UCSD-AML1 (cell line): ENCODE measurements around the gene TBC1D2B.
A peak's percentile ranks its signal among the peaks of the same experiment; 100 is the strongest.

Experiments used
- DNase-seq: peaks from one replicate; lab custom pipeline; 2025; ENCODE audit not compliant: unreplicated experiment; lab: John Stamatoyannopoulos, UW

TBC1D2B gene

GRCh38 chr15:78073046-78073787 is 4.3 kb downstream of the TBC1D2B start:
- no peak for DNase-seq

- DNase-seq = no peak
These were observed 5.2 kb downstream of the TBC1D2B start for GRCh38 chr15:78072080-78072892.

GRCh38 chr15:78071383-78071782 is 6.1 kb downstream of the TBC1D2B start:
- no peak for DNase-seq

- peak; percentile 59 for DNase-seq
These were observed 7.3 kb downstream of the TBC1D2B start for GRCh38 chr15:78070049-78070700.

GRCh38 chr15:78069462-78070029 is 8.0 kb downstream of the TBC1D2B start:
- DNase-seq = no peak

GRCh38 chr15:78069052-78069414 is 8.5 kb downstream of the TBC1D2B start:
- DNase-seq = no peak

- no peak for DNase-seq
These were observed 9.9 kb downstream of the TBC1D2B start for GRCh38 chr15:78067328-78068228.

- no peak for DNase-seq
These were observed 11.3 kb downstream of the TBC1D2B start for GRCh38 chr15:78065973-78066946.

GRCh38 chr15:78065284-78065872 is 12.1 kb downstream of the TBC1D2B start:
- peak; percentile 48 for DNase-seq

- DNase-seq = no peak
These were observed 13.0 kb downstream of the TBC1D2B start for GRCh38 chr15:78064544-78064943.

- DNase-seq = no peak
These were observed 13.5 kb downstream of the TBC1D2B start for GRCh38 chr15:78063970-78064385.

- no peak for DNase-seq
These were observed 14.3 kb downstream of the TBC1D2B start for GRCh38 chr15:78063217-78063616.

- no peak for DNase-seq
These were observed 15.5 kb downstream of the TBC1D2B start for GRCh38 chr15:78061963-78062427.

- no peak for DNase-seq
These were observed 17.3 kb downstream of the TBC1D2B start for GRCh38 chr15:78060232-78060631.

- DNase-seq = no peak
These were observed 18.2 kb downstream of the TBC1D2B start for GRCh38 chr15:78059110-78059839.

GRCh38 chr15:78058401-78058935 is 19.0 kb downstream of the TBC1D2B start:
- DNase-seq = no peak

GRCh38 chr15:78057803-78058202 is 19.7 kb downstream of the TBC1D2B start:
- no peak for DNase-seq

- peak; percentile 54 for DNase-seq
These were observed 20.7 kb downstream of the TBC1D2B start for GRCh38 chr15:78056714-78057269.
